22Rv1 (cell line): ENCODE measurements around the gene MARCHF3.

Experiments used
- CTCF ChIP-seq: fragments of 450-650 bp; IDR thresholded peaks from 2 replicates; pipeline ENCODE4 v1.5.1; 2017; ENCODE audit warnings: mild to moderate bottlenecking
- ZFX ChIP-seq: fragments of 450-650 bp; IDR thresholded peaks from 2 replicates; pipeline ENCODE4 v1.6.1; 2017; ENCODE audit warnings: antibody characterized with exemption, borderline replicate concordance

- TF ChIP-seq CTCF, result no peak
- TF ChIP-seq ZFX, result no peak
Measured at GRCh38 chr5:127004721-127005120, 25.6 kb downstream of the MARCHF3 start.
